SK-N-MC (cell line): ENCODE measurements around the gene MARVELD3.
"Not testable (repeated sequence)": the region's sequence is repeated elsewhere in the genome, so short reads cannot be mapped to it uniquely, and the experiment has no call there.

Source experiments
- DNase-seq: peaks from one replicate; pipeline ENCODE4 v3.0.0-alpha.2; 2011; ENCODE audit warnings: low read depth, low spot score
- H3K27ac ChIP-seq: fragments of 200-600 bp; sonication (generic); 2 replicates; pipeline ENCODE4 v1.5.1; 2016; ENCODE audit warnings: mixed run types
- H3K36me3 ChIP-seq: fragments of 200-600 bp; sonication (generic); 2 replicates; pipeline ENCODE4 v1.6.1; 2017; ENCODE audit warnings: antibody characterized with exemption, low read length, mixed read lengths; ENCODE audit not compliant: insufficient read depth
- H3K4me3 ChIP-seq: fragments of 200-600 bp; sonication (generic); 2 replicates; pipeline ENCODE4 v1.5.1; 2016
- H3K9ac ChIP-seq: fragments of 200-600 bp; sonication (generic); 2 replicates; pipeline ENCODE4 v1.8.0; 2017; ENCODE audit warnings: mixed run types, mixed read lengths; ENCODE audit not compliant: insufficient read length
- H3K9me3 ChIP-seq: fragments of 200-600 bp; sonication (generic); 2 replicates; pipeline ENCODE4 v1.6.1; 2017; ENCODE audit warnings: low read depth, mild to moderate bottlenecking, antibody characterized with exemption, low read length, moderate library complexity, mixed read lengths
- EZH2 ChIP-seq: fragments of 200-600 bp; sonication (generic); IDR thresholded peaks from one replicate; pipeline ENCODE4 v1.6.1; 2017; ENCODE audit warnings: antibody characterized with exemption
- FOXP2 ChIP-seq: optimal IDR thresholded peaks from 2 replicates; pipeline ENCODE3; 2011; ENCODE audit warnings: mild to moderate bottlenecking, moderate library complexity; ENCODE audit not compliant: insufficient read depth; ENCODE audit errors: extremely low read length, control extremely low read depth
- POLR2AphosphoS5 ChIP-seq: IDR thresholded peaks from 2 replicates; pipeline ENCODE4 v1.6.1; 2012; ENCODE audit warnings: mild to moderate bottlenecking, low read depth, low read length, borderline replicate concordance

The MARVELD3 gene

DNA sequence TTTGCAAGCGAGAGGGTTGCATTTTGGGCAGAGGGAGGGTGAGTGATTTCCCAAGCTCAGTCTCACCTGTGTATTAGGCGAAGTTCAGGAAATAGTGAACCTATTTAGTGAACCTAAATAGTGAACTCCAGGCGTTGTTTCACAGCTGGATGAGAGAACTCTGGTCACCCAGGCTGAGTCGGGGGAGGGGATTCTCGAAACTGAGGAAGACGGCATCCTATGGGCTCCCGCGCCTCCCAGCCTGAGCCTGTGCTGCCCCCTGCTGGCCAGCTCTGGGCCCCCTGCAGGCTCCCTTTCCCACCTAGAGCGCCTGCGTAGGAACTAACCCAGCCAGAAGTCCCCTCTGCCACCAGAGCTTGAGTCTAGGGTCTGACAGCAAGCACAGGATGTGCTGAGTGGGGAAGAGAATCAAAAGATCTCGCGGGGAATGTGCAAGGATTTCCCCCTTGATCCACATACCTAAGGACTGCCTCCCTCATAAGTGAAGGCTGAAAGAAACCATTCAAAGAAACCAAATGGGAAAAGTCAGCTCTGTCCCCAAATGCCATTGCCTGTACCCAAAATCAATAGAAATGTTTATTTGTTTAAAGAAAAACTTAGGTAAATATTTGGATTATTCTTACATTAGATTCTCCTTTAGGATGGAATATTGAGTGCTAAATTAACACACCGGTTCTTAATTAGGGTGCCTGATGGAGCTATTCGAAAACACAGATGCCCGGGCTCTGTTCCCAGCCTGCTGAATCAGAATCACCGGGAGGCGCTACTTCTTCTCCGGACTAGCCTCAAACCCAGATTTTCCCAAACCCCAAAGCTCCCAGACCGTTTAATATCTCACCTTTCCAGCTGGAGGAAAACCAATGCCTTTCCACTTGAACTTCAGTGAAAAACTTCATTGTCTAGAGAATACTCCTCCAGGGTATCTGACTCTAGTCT lies 14.8 kb upstream of the MARVELD3 start:
- Histone ChIP-seq H3K4me3 (no peak overlapping the region), H3K9ac (no peak overlapping the region), H3K27ac (no peak overlapping the region), H3K36me3 (no peaks in the 10 kb centered on the region), H3K9me3 (no peaks in the 10 kb centered on the region)
- no peak for DNase-seq
- no peak for TF ChIP-seq EZH2
- TF ChIP-seq POLR2AphosphoS5, result no peak
- no peak for TF ChIP-seq FOXP2

DNA sequence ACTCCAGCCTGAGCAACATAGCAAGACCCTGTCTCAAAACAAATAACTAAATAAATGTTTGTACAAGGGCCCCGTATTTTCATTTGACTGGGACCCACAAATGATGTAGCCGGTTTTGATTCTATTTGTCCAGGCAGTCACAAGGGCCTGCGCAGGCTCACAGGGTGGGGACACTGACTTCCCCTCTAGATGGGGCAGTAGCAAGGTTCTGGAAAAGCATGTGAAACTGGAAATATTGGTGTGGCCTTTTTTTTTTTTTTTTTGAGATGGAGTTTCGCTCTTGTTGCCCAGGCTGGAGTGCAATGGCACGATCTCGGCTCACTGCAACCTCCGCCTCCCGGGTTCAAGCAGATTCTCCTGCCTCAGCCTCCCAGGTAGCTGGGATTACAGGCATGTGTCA lies 11.0 kb upstream of the MARVELD3 start:
- DNase-seq, H3K9me3 ChIP-seq, H3K36me3 ChIP-seq: not testable (repeated sequence)

DNA sequence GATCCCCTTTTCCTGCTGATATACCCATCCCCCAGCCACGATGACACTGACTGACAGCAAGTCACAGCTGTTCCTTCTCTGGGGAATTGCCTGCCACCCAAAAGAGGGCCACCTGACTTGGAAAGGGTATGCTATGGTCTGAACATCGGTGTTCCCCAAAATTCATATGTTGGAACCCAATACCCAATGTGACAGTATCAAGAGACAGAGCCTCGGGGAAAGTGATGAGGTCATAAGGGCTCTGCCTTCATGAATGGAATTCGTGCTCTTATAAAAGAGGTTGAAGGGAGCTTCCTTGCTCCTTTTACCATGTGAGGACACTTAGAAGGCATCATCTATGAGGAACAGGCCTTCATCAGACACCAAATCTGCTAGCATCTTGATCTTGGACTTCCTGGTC lies 7.6 kb upstream of the MARVELD3 start:
- H3K9me3 ChIP-seq, result no peaks in the 10 kb centered on the region
- DNase-seq, result no peak
- H3K36me3 ChIP-seq, result no peaks in the 10 kb centered on the region
- no peak for TF ChIP-seq POLR2AphosphoS5
- no peak for TF ChIP-seq FOXP2
- no peak for TF ChIP-seq EZH2
- H3K9ac ChIP-seq, result no peak overlapping the region
- H3K4me3 ChIP-seq, result no peak overlapping the region
- H3K27ac ChIP-seq, result no peak overlapping the region

More for the DNA sequence above, 11.0 kb upstream of the MARVELD3 start:
- H3K27ac ChIP-seq, H3K9ac ChIP-seq, H3K4me3 ChIP-seq: not testable (repeated sequence)

DNA sequence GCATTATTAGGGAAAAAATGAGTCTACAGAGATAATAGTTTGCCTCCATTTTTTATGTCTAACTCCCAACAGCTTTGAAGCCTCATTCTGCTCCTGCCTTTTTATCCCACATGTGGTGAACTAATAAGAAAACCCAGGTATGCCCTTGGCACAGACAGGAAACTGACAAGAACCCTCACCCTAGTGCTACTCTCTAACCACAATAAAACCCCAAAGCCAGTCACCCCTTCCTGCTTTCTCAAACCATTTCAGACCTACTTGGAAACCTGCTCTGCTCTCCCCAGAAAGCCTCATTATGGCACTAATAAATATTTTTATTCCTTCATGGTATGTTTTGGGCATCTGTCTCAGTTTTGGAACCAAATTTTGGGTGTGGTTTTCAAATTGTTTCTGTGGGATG lies 3.9 kb upstream of the MARVELD3 start:
- no peak for TF ChIP-seq FOXP2
- no peak for TF ChIP-seq EZH2
- H3K9ac ChIP-seq, result no peak overlapping the region
- H3K9me3 ChIP-seq, result no peaks in the 10 kb centered on the region
- no peaks in the 10 kb centered on the region for H3K36me3 ChIP-seq
- H3K4me3 ChIP-seq, result no peak overlapping the region
- no peak overlapping the region for H3K27ac ChIP-seq
- DNase-seq, result no peak

DNA sequence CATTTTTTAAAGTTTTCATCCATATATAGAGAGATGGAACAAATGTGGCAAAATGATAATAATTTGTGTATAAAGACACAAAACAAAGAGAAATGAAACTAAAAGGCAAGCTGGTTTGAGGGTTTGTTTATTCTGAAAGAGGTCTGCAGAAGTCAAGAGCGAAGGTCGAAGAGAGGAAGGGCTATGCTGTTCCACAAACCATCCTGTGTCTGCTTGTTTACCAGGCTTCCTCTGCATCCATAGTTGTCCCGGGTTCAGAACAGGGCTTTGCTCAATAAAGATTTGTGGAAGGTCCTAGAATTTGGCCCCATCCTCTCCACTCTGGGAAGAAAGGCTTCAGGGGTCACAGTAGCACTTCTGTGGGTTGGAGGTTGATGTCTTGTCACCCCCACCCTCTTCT lies 2.4 kb upstream of the MARVELD3 start:
- no peaks in the 10 kb centered on the region for H3K9me3 ChIP-seq
- no peak overlapping the region for H3K9ac ChIP-seq
- no peak overlapping the region for H3K27ac ChIP-seq
- H3K4me3 ChIP-seq, result no peak overlapping the region
- no peaks in the 10 kb centered on the region for H3K36me3 ChIP-seq
- TF ChIP-seq POLR2AphosphoS5 (no peak), FOXP2 (no peak), EZH2 (no peak)
- DNase-seq, result no peak

DNA sequence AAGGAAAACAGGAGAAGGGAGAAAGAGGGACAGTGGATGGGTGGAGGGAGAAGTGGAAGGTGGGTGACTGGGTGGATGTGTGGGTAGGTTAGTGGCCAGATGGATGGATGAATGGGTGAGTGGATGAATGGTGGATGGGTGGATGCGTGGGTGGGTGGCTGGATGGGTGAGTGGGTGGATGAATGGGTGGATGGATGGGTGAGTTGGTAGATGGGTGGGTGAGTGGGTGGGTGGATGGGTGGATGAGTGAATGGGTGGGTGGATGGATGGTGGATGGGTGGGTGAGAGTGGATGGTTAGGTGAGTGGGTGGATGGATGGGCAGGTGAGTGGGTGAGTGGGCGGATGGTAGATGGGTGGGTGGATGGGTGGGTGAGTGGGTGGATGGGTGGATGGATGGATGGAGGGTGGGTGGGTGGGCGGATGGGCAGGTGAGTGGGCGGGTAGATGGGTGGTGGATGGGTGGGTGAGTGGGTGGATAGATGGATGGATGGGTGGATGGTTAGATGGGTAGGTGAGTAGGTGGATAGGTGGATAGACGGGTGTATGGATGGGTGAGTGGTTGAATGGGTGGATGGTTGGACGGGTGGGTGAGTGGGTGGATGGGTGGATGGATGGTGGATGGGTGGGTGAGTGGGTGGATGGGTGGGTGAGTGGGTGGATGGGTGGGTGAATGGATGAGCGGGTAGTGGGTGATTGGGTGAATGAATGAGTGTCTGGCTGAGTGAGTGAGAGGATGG lies 702 bp upstream of the MARVELD3 start:
- Histone ChIP-seq H3K9me3 (no peaks in the 10 kb centered on the region), H3K9ac (no peak overlapping the region), H3K36me3 (no peaks in the 10 kb centered on the region), H3K4me3 (no peak overlapping the region), H3K27ac (no peak overlapping the region)
- no peak for DNase-seq
- TF ChIP-seq EZH2, result no peak
- TF ChIP-seq FOXP2, result no peak
- no peak for TF ChIP-seq POLR2AphosphoS5

DNA sequence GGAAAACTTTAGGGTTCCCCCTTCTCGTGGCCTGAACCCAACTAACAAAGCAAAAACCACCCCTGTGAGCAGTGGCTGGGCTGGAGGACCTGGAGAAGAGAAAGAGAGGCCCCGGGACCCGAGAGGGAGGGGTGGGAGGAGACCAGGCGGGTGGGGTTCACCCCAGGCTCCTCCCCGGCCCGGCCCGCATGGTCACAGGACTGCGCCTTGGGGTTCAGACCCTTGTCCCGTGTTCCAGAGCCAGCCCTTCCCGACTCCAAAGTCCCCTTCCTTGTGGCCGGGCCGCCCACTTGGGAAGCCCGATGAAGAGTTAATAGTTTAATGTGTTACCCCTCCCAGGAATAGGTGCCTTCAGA lies 852 bp downstream of the MARVELD3 start:
- H3K9ac ChIP-seq, result no peak overlapping the region
- no peaks in the 10 kb centered on the region for H3K9me3 ChIP-seq
- DNase-seq, result no peak
- H3K4me3 ChIP-seq, result no peak overlapping the region
- no peak overlapping the region for H3K27ac ChIP-seq
- H3K36me3 ChIP-seq, result no peaks in the 10 kb centered on the region
- TF ChIP-seq POLR2AphosphoS5, result no peak
- TF ChIP-seq EZH2, result no peak
- TF ChIP-seq FOXP2, result no peak

DNA sequence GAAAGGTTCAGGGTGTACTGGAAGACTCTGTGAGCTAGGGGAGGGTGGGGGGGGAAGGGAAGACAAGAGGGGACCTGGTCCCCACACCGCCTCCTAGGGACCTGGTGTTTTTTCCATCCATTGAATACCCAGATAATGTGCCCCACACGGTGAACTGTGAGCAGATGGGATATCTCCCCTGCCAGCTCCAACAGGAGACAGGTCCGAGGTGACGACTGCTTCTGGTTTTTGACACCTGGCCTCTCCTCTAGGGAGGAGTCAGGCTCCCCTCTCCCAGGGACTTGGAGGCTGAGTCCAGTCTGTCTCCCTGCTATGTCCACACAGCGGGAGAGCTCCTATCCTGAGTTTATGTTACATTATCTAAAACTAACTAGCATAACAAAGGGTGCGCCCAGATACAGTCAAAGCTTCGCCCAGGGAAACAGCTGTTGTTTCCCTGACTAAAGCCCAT lies 1.8 kb downstream of the MARVELD3 start:
- H3K36me3 ChIP-seq, result no peaks in the 10 kb centered on the region
- no peak overlapping the region for H3K4me3 ChIP-seq
- H3K9ac ChIP-seq, result no peak overlapping the region
- no peak for DNase-seq
- no peak for TF ChIP-seq POLR2AphosphoS5
- no peak for TF ChIP-seq EZH2
- no peak for TF ChIP-seq FOXP2
- no peaks in the 10 kb centered on the region for H3K9me3 ChIP-seq
- no peak overlapping the region for H3K27ac ChIP-seq
